ENCODE measurements around the gene DENND4B.
A peak's percentile ranks its signal among the peaks of the same experiment; 100 is the strongest.
"Not testable (repeated sequence)": the region's sequence is repeated elsewhere in the genome, so short reads cannot be mapped to it uniquely, and the experiment has no call there.

DENND4B gene

GRCh38 chr1:153946622-153947241 is at the start of gene DENND4B:
Gene DENND4B (minus strand): TSS chr1:153946718. CDS start chr1:153944374, 2,344 bp downstream.
- peak; percentile 15 to 85 (median 67) for DNase-seq

GRCh38 chr1:153995640-153996039 is 49.1 kb upstream of the DENND4B start:
- DNase-seq: no peak

DNA sequence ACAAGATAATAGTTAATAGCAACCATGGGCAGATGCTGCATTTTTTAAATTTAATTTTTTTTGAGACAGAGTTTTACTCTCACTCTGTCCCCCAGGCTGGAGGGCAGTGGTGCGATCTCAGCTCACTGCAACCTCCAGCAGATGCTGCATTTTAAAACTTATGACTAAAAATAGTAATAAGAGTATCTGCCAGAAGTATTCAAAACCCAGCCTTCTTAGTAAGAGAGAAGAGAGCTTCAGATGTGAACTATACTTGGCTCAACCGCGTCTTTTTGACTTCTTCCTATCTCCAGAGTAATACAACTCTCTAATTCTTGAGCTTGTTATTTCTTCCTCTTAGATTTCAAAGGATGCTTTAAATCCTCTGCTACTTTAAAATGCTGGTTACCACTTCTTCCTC is 48.7 kb upstream of the DENND4B start:
- no peak for DNase-seq

GRCh38 chr1:153991806-153992205 is 45.3 kb upstream of the DENND4B start:
- DNase-seq: no peak

DNA sequence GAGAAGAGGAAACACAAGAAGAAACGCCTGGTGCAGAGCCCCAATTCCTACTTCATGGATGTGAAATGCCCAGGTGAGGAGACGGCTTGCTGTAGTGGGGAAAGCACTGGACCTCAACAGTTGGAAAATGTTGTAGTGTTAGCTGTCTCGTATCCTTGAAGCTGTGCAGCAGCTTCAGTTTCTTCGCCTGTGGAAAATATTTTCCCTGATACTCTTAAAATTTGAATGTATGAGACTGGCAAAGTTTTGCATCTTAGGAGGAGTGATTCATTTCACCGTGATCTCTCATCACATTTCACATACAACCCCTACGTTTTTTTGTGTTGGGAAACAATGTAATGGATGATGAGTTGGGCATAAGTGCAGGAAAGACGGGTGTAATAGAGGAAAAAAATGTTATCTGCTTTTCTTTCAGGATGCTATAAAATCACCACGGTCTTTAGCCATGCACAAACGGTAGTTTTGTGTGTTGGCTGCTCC is 44.7 kb upstream of the DENND4B start:
- no peak for DNase-seq

DNA sequence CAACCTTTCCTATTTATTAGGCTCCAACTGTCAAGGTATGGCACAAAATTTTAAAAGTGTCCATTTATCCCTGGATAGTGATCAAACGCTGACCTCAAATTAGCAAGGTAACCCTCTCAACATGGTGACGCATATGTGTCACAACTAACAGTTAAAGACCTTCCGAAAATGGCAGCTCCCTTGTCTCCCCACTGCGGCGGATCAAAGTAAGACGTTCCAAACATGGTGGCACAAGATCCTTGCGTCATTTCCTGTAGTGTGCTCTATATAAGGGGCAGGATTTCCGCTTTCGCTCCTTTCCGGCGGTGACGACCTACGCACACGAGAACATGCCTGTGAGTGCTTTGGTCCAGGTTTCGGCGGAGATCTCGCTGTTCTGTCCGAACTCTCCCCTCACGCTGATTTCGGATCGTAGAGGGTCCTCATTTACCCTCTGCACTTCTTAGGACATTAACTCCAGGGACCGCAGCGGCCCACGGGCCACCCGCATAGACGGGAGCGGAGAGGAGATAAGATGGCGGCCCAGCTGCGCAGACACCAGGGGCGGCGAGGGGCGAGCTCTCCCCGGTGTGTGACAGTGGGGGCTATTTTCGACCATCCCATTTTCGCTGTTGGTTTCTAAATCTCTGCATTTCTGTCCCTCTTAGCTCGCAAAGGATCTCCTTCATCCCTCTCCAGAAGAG is 44.1 kb upstream of the DENND4B start, which contains the start of gene RPS27:
TSS of gene RPS27 (plus strand) at position 295 of the 683 bp plus-strand sequence. CDS start at position 330, 35 bp downstream.
- DNase-seq: peak; percentile 22 to 97 (median 79)

DNA sequence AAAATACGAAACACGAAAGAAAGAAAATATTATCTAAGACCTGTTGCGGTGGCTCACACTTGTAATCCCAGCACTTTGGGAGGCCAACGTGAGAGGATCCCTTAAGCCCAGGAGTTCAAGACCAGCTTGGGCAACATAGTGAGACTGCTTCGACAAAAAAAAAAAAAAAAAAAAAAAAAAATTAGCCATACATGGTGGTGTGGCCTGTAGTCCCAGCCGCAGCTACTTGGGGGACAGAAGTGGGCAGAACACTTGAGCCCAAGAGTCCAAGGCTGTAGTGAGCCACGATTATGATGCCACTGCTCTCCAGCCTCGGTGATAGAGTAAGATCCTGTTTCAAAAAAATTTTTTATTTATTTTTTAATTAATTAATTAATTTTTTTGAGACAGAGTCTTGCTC is 41.1 kb upstream of the DENND4B start:
- DNase-seq: no peak

- peak in 46 of 51 donors; percentile 17 to 83 (median 66) for DNase-seq
Measured at GRCh38 chr1:153985941-153986761, 39.6 kb upstream of the DENND4B start, which contains the start of gene RAB13. Gene RAB13 (minus strand): TSS chr1:153986339. CDS start chr1:153986236, 103 bp downstream.

DNA sequence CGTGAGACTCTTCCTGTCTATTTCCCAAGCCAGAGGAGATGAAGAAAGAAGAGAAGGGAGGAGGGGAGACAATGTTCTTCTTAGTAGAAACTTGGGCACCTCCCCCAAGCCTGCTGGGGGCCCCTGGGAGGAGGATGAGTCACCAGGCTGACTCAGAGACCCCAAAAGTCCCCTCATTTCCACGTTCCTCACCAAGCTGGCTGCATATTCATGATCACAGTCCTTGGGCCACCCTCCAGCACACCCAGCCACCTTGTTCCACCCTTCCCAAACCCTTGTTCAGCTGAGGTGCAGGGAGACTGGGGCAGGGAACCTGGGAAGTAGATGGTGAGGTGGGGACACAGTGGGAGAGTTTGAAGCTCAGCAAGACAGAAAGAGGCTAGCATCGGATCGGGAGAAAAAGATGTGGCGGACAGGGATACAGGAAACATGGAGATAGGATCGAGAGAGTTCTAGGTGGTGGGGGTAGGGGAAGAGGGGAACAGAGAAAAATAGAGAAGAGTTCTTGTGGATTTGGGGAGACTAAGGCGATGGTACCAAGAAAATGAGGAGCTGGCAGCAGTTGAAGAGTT is 38.9 kb upstream of the DENND4B start:
- peak in 11 of 51 donors; percentile 7 to 49 (median 25) for DNase-seq

GRCh38 chr1:153984123-153984894 is 37.8 kb upstream of the DENND4B start:
- no peak for DNase-seq

- DNase-seq: not testable (repeated sequence)
Measured at GRCh38 chr1:153981735-153982134, 35.2 kb upstream of the DENND4B start.

GRCh38 chr1:153979091-153979490 is 32.6 kb upstream of the DENND4B start:
- not testable (repeated sequence) for DNase-seq

GRCh38 chr1:153978274-153978909 is 31.9 kb upstream of the DENND4B start:
- peak in 1 of 51 donors; percentile 63 for DNase-seq

DNA sequence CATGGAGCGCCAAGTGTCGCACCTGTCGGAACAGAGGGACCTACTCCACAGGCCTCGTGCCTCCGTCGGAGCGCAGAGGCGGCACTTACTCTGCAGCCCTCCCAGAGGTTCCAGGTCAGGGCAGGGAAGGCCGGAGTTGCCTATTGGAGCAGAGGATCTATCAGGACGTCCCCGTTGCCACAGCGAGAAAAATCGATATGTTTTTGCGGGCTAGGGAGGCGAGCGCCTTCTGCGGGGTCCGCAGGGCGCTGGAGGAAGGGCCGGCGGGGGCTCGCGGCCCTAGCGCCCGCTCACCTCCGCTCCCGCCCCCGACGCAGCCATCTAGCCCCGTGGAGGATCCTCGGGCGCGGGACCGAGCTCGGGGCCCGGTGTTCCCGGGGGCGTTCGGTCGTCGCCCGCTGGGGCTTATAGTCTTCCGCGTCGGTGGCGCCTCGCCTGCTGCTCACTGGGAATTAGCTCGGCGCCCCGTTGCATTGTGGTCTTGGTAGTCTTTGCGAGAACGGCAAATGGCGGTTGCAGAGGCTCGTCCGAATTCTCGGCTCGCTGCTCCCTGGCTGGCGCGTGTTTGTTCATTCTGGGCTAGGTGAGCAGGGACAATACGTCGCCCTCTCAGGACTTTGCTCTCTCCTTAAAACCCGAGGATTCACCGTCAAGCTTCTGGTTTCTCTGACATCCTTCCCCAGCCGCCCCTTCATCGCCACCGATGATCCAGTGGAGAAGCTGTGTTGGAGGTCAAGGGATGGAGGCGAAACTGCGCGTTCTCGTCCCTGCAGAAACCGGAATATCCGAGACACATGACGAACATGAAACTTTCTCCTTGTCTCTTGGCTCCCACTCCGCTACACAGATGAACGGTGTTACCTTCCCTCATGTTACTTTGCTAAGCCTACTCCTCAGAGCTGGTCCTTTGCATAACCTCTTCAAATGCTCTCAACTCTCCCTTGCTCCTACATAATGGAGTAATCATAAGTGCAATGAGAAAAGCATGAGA is 31.0 kb upstream of the DENND4B start, which contains the start of gene JTB:
TSS of gene JTB (minus strand) at position 425 of the 991 bp plus-strand sequence. CDS start at position 3, 422 bp downstream.
- peak; percentile 45 to 94 (median 80) for DNase-seq

GRCh38 chr1:153976819-153977249 is 30.3 kb upstream of the DENND4B start:
- DNase-seq: peak in 2 of 51 donors; percentile 6 to 55

GRCh38 chr1:153973525-153973924 is 27.0 kb upstream of the DENND4B start:
- DNase-seq: no peak

GRCh38 chr1:153973071-153973470 is 26.6 kb upstream of the DENND4B start:
- no peak for DNase-seq

DNA sequence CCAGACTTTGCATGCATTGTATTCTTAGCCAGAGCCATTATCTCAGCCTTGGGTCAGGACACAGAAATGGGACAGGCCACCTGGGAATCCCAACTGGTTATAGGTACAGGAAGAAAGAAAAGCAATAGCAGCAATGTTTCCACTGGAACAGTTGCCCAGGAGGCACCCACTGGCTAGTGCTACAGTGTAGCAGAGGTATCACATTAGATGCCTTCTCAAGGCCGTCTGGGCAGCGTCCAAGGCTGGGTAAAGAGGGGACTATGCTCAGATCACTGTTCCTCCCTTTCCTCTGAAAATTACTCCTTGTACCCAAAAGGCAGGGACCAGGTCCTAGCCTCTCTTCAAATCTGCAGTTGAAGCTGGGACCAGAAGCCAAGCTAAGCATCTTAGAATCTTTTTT is 23.8 kb upstream of the DENND4B start:
- DNase-seq: no peak

DNA sequence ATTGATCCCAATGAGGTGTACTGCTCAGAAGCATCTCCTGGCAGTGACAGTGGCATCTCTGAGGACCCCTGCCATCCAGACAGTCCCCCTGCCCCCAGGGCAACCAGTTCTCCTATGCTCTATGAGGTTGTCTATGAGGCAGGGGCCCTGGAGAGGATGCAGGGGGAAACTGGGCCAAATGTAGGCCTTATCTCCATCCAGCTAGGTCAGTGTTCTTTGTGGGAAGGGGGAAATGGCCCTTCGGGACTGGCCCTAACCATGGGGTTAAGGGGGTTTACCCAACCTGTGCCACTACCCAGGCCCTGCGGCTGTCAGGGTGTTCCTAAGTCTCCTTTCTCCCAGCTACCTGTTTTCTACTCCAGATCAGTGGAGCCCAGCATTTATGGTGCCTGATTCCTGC is 22.5 kb upstream of the DENND4B start:
- DNase-seq: no peak
